ENCODE results near the gene MBL2.

Gene MBL2

DNA sequence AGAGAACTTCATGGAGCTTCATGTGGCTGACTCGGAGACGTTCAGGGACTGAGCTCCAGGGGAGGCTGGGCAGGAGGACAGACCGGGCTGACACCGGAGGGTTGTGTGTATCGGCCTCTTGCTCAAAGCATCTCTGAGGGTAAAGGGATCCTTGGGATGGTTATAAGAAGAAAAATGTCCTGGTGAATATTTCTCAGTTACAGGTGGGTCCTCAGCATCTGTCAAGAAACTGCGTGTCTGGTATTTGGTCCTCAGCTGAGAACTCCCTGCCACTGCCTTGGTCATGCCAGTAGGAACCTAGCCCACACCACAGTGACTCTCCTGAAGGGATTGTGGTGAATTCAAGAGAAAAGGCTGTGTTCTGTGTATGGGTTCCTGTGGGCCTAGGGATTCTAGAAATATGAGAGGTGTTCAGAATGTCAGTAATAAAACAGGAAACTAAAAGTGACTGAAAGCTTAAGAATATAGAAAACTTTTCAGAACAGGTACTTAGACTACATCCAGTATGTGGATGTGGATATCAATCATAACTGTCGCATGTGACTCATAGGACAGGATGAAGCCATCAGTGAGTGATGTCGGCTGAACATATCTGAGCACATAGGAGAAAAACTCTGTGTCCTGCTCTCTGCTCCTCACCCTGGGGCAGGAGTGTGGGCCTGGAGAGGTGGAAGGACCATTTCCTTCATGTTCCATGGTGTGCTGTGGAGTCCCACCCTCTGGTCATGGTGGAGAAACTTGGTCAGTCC is 28.4 kb downstream of the MBL2 start:
- DNase-seq (ENCODE audit: insufficient read length, low spot score) (no peak), FAIRE-seq (no peak)
- TF ChIP-seq PAX5 (IDR thresholded peaks at IDR 0.05; ENCODE audit: insufficient read depth, low read length, severe bottlenecking) (no peak), TAF1 (IDR thresholded peaks at IDR 0.05; ENCODE audit: low read depth, low read length) (no peak), SPI1 (IDR thresholded peaks at IDR 0.05; ENCODE audit: low read depth, low read length) (no peak), POLR2A (IDR thresholded peaks at IDR 0.05; ENCODE audit: low read depth, low read length) (no peak), POU2F2 (IDR thresholded peaks at IDR 0.05; ENCODE audit: low read depth, low read length) (no peak), POLR2AphosphoS5 (IDR thresholded peaks at IDR 0.05; ENCODE audit: low read depth, low read length) (no peak)

DNA sequence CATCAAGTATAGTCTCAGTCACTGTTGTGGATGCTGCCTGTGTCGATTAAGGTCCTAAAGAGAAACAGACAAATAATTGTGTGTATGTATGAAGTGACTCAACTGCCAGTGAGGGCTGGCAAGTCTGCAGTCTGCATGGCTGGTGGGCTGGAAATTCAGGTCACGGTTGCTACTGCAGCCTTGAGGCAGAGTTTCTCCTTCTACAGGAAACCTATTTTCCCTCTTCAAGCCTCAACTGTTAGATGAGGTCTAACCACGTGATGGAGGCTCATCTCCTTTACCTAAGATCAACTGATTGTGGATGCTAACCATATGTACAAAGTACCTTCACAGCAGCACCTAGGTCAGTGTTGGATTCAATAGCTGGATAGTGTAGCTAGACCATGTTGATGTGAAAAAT is 29.9 kb downstream of the MBL2 start:
- TF ChIP-seq PAX5 (IDR thresholded peaks at IDR 0.05; ENCODE audit: insufficient read depth, low read length, severe bottlenecking) (no peak), POLR2A (IDR thresholded peaks at IDR 0.05; ENCODE audit: low read depth, low read length) (no peak), TAF1 (IDR thresholded peaks at IDR 0.05; ENCODE audit: low read depth, low read length) (no peak)
- FAIRE-seq (no peak), DNase-seq (ENCODE audit: insufficient read length, low spot score) (no peak)

DNA sequence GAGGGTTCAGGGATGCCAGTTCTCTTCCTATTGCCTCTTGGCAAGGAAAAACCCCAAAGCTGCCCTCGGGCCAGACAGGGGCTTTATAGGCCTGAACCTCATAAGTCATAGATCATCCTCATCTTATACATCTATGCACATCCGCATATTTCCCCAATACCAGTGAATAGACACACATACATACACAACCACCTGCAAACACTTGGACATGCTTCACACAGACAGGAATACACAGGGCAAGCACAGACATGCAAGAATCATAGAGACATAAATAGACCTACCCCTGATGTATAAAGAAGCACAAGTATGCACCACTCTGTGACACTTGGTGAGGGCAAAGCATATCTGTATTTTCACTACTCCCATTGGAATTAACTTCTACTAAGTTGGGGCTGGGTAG is 30.7 kb downstream of the MBL2 start:
- TF ChIP-seq POLR2AphosphoS5 (IDR thresholded peaks at IDR 0.05; ENCODE audit: low read depth, low read length): no peak
- no peak for TF ChIP-seq SPI1 (IDR thresholded peaks at IDR 0.05; ENCODE audit: low read depth, low read length)
- TF ChIP-seq TAF1 (IDR thresholded peaks at IDR 0.05; ENCODE audit: low read depth, low read length): no peak
- no peak for TF ChIP-seq POU2F2 (IDR thresholded peaks at IDR 0.05; ENCODE audit: low read depth, low read length)
- TF ChIP-seq POLR2A (IDR thresholded peaks at IDR 0.05; ENCODE audit: low read depth, low read length): no peak
- TF ChIP-seq PAX5 (IDR thresholded peaks at IDR 0.05; ENCODE audit: insufficient read depth, low read length, severe bottlenecking): no peak
- no peak for DNase-seq (ENCODE audit: insufficient read length, low spot score)
- no peak for FAIRE-seq

DNA sequence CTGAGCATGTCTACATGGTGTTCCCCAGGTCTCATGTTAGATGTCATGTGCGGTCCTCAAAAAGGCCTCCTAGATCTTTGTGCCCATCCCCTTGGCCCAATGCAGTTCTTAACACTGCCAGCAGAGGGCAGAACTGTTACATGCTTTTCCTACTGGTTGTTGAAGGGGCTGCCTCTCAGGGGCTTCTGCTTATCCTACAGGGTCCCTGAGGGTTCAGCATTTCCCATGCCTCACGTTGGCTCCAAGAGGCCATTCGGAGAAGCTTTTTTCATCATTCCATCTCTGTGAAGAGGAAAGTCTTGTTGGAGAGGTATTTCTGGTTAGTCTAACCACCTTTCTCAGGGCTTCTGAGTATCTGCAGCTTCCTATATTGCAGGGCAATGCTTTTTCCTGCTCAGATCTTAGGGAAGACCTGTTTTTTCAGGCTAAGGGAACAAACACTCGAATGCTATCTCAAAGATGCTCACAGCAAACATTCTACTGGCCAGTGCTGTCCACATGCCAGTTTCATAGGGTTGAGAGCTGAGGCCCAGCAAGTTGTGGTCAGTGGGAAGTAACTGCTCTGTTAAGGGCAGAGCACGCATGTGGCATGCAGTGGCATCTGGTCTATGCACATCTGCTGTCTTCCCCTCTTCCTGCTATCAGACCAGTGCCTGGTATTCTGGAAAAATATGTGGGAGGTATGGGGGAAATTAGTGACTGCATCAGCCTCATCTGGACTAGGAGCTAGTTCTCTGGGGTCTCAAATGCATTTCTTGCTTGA is 31.5 kb downstream of the MBL2 start:
- FAIRE-seq: peak; percentile 23
- TF ChIP-seq POU2F2 (IDR thresholded peaks at IDR 0.05; ENCODE audit: low read depth, low read length) (no peak), TAF1 (IDR thresholded peaks at IDR 0.05; ENCODE audit: low read depth, low read length) (no peak), POLR2A (IDR thresholded peaks at IDR 0.05; ENCODE audit: low read depth, low read length) (no peak), SPI1 (IDR thresholded peaks at IDR 0.05; ENCODE audit: low read depth, low read length) (no peak)
- no peak for DNase-seq (ENCODE audit: insufficient read length, low spot score)

DNA sequence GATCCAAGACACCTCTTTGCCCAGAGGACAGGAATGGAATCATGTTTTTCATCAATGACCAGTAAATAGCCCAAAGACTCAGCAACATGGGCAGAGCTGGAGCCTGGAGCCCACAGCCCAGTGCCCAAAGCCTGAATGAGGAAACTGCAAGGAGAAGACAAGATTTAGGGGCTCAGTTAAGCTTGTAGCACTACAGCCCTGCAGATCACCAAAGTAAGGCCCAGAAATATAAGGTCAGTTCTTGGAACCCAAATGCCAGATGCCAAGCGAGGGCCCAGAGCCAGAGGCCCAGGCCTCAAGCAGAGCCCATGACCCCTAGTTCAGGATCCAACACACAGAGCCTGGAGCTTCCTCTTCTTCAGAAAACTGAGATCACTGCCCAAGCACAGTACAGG is 32.4 kb downstream of the MBL2 start:
- DNase-seq (ENCODE audit: insufficient read length, low spot score) (no peak), FAIRE-seq (no peak)
- TF ChIP-seq TAF1 (IDR thresholded peaks at IDR 0.05; ENCODE audit: low read depth, low read length) (no peak), POLR2A (IDR thresholded peaks at IDR 0.05; ENCODE audit: low read depth, low read length) (no peak), PAX5 (IDR thresholded peaks at IDR 0.05; ENCODE audit: insufficient read depth, low read length, severe bottlenecking) (no peak), SPI1 (IDR thresholded peaks at IDR 0.05; ENCODE audit: low read depth, low read length) (no peak), POU2F2 (IDR thresholded peaks at IDR 0.05; ENCODE audit: low read depth, low read length) (no peak), POLR2AphosphoS5 (IDR thresholded peaks at IDR 0.05; ENCODE audit: low read depth, low read length) (no peak)

DNA sequence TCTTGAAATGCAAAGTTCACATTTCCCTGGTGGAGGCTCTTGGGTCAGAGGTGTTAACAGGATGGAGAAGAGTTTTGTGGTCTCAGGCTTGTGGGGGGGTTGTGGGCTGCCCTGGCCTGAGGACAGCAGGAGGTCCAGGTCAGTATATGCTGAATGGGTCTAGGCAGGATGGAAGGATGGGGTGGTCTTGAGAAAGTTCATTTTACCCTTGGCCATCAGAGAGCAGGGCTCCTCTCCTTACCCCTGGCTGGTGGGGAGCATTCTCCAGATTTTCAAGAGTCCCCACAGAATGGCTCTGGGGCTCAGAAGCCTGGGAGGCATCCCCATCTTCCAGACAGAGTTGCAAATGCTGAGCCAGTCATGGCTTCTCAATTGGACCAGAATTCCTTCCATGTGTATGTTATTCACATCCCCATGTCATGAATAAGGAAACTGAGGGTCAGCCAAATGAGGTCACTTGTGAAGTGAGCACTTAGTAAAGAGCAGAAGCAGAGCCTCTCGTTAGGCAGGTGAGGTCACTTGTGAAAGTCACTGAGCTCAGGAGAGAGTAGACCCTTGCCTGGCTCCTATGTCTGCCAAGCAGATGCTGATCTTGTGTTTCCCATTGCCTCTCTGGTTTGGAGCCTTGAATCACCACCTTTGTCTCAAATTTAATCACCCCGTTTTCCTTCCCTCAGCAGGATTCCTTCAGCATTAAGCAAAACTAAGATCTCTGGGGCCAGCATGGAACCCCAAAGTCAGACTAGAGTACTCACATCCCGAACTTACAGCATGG is 33.0 kb downstream of the MBL2 start:
- DNase-seq (ENCODE audit: insufficient read length, low spot score): no peak
- no peak for FAIRE-seq
- TF ChIP-seq TAF1 (IDR thresholded peaks at IDR 0.05; ENCODE audit: low read depth, low read length): no peak
- TF ChIP-seq POLR2A (IDR thresholded peaks at IDR 0.05; ENCODE audit: low read depth, low read length): no peak
- TF ChIP-seq PAX5 (IDR thresholded peaks at IDR 0.05; ENCODE audit: insufficient read depth, low read length, severe bottlenecking): no peak
- TF ChIP-seq POLR2AphosphoS5 (IDR thresholded peaks at IDR 0.05; ENCODE audit: low read depth, low read length): no peak
- TF ChIP-seq POU2F2 (IDR thresholded peaks at IDR 0.05; ENCODE audit: low read depth, low read length): no peak
- TF ChIP-seq SPI1 (IDR thresholded peaks at IDR 0.05; ENCODE audit: low read depth, low read length): no peak

DNA sequence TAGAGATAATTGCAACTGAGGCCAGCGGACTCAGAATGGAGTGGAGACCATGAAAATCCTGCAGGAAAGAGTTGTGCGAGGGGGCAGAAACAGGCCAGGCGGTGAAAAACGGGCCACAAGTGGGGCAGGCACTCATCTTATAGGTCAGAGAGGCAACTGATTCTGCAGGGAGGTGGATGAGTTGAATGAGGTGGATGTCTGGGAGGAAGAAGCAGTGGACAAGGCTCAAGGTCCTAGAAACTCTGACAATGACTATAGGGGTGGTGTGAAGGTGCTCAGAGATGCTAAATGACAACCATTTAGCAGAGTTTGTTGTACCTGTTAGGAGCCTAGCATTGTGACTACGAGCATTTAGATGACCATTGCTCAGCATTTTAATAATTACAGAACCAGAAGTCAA is 33.6 kb downstream of the MBL2 start:
- DNase-seq (ENCODE audit: insufficient read length, low spot score): no peak
- TF ChIP-seq POU2F2 (IDR thresholded peaks at IDR 0.05; ENCODE audit: low read depth, low read length): no peak
- TF ChIP-seq TAF1 (IDR thresholded peaks at IDR 0.05; ENCODE audit: low read depth, low read length): no peak
- no peak for TF ChIP-seq PAX5 (IDR thresholded peaks at IDR 0.05; ENCODE audit: insufficient read depth, low read length, severe bottlenecking)
- TF ChIP-seq POLR2AphosphoS5 (IDR thresholded peaks at IDR 0.05; ENCODE audit: low read depth, low read length): no peak
- TF ChIP-seq SPI1 (IDR thresholded peaks at IDR 0.05; ENCODE audit: low read depth, low read length): no peak
- TF ChIP-seq POLR2A (IDR thresholded peaks at IDR 0.05; ENCODE audit: low read depth, low read length): no peak
- FAIRE-seq: no peak

DNA sequence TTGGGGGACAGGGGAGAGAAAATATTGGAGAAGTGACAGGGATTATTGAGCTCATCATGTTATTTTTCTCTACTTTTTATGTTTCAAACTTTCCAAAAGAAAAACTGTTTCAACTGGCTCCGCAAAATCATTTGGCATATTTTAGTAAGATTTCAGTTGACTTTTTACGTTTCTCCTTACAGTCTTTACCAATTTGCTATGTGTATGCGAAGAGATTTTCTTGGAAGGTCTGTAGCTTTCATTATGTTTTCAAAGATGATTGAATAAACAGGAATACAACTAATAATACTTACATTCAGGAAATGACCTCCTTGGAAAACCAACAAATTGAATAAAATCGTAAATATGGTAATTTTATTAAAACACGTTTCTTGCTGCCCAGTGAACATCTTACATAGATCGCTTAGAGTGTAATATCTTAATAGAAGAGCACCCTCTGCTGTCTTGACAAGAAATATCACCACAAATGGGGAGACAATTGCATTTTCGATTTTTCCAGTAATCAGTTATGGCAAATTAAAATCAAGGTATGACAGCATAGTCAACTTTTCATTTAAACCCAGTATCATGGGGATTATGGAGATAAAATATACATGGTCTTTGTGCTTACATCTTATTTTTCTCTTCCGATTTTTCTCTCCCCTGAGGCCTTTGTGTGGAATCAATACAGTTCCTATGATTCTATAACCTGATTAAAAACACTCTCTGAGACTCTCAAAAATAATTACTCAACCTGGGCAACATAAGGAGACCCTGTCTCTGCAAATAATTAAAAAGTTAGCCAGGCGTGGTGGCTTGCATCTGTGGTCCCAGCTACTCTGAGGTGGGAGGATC is 43.1 kb downstream of the MBL2 start:
- TF ChIP-seq POU2F2 (IDR thresholded peaks at IDR 0.05; ENCODE audit: low read depth, low read length) (no peak), PAX5 (IDR thresholded peaks at IDR 0.05; ENCODE audit: insufficient read depth, low read length, severe bottlenecking) (no peak), POLR2AphosphoS5 (IDR thresholded peaks at IDR 0.05; ENCODE audit: low read depth, low read length) (no peak), POLR2A (IDR thresholded peaks at IDR 0.05; ENCODE audit: low read depth, low read length) (no peak), TAF1 (IDR thresholded peaks at IDR 0.05; ENCODE audit: low read depth, low read length) (no peak), SPI1 (IDR thresholded peaks at IDR 0.05; ENCODE audit: low read depth, low read length) (no peak)
- DNase-seq (ENCODE audit: insufficient read length, low spot score): no peak
- FAIRE-seq: no peak

Measured in GM12891 (cell line).